Measurements from ENCODE around the gene PRPS1. TPM values are rescaled to one million over a fixed set of nuclear protein-coding genes. Genes with fewer than 3 reads are reported as not detected.

Gene PRPS1
- total RNA-seq, result 19.8 and 23.4 TPM in 2 replicates

GRCh38 chrX:107627838-107628661 is at the start of gene PRPS1:
PRPS1 (plus strand) TSS chrX:107628510; CDS start chrX:107628629, 119 bp downstream.

Other genes with a start within 250 kb of the PRPS1 start
- gene FRMPD3, start 178.9 kb upstream of the PRPS1 start, total RNA-seq, result not detected in 2 replicates
- gene TSC22D3, start 147.3 kb downstream of the PRPS1 start, total RNA-seq, result 105 and 175 TPM in 2 replicates
- not detected in 2 replicates for gene NCBP2L, start 149.2 kb downstream of the PRPS1 start, total RNA-seq
- 6.4 and 22.1 TPM in 2 replicates for gene MID2, start 197.4 kb downstream of the PRPS1 start, total RNA-seq

All from epithelial cell of alveolus of lung (primary cell).